Spleen (tissue), 11 donors: ENCODE data around the gene PPT2. TPM values are rescaled to one million over a fixed set of nuclear protein-coding genes. Genes with fewer than 3 reads are reported as not detected.
A peak's percentile ranks its signal among the peaks of the same experiment; 100 is the strongest.

ENCODE experiments used
- DNase-seq: peaks from one replicate; pipeline ENCODE4 v3.0.0-alpha.2; 2020
- H3K27ac ChIP-seq, 8 donors: fragments of 200-600 bp; sonication (generic) in 7 of 8; 1 replicate in 4 of 8; 2 replicates in 4 of 8; pipeline versions ENCODE4 v1.5.0 to v1.8.0; 2016 to 2021; ENCODE audit warnings: inconsistent platforms in 4 of 8, mild to moderate bottlenecking in 4 of 8, moderate library complexity in 1 of 8
- H3K27me3 ChIP-seq, 7 donors: fragments of 200-600 bp; sonication (generic) in 6 of 7; replicated peaks in 1 of 7; 1 replicate in 4 of 7; 2 replicates in 3 of 7; pipeline versions ENCODE4 v1.5.0 to v1.8.0; 2016 to 2021; ENCODE audit warnings: inconsistent platforms in 3 of 7, mild to moderate bottlenecking in 1 of 7
- H3K36me3 ChIP-seq, 6 donors: fragments of 200-600 bp; sonication (generic) in 5 of 6; 1 replicate in 4 of 6; 2 replicates in 2 of 6; pipeline versions ENCODE4 v1.5.0 to v1.8.0; 2016 to 2021; ENCODE audit warnings: inconsistent platforms in 2 of 6
- H3K4me1 ChIP-seq, 6 donors: fragments of 200-600 bp; sonication (generic) in 5 of 6; 1 replicate in 3 of 6; 2 replicates in 3 of 6; pipeline versions ENCODE4 v1.5.0 to v1.8.0; 2016 to 2021; ENCODE audit warnings: inconsistent platforms in 3 of 6
- H3K4me3 ChIP-seq, 8 donors: fragments of 200-600 bp; sonication (generic) in 7 of 8; 1 replicate in 4 of 8; 2 replicates in 4 of 8; pipeline versions ENCODE4 v1.5.0 to v1.8.0; 2016 to 2021; ENCODE audit warnings: inconsistent platforms in 4 of 8, mild to moderate bottlenecking in 4 of 8, moderate library complexity in 2 of 8
- H3K9me3 ChIP-seq, 8 donors: fragments of 200-600 bp; sonication (generic) in 7 of 8; 1 replicate in 4 of 8; 2 replicates in 4 of 8; pipeline versions ENCODE4 v1.5.0 to v1.8.0; 2016 to 2021; ENCODE audit warnings: inconsistent platforms in 4 of 8
- CTCF ChIP-seq, 11 experiments: fragments of 200-600 bp in 7 of 11; fragments of 450-650 bp in 4 of 11; sonication (generic) in 4 of 11; IDR thresholded peaks in 8 of 11; conservative IDR thresholded peaks in 3 of 11; 1 replicate in 7 of 11; 2 replicates in 4 of 11; pipeline versions ENCODE4 v1.4.0 to v1.8.0; 2016 to 2021; ENCODE audit warnings: antibody characterized with exemption in 11 of 11, inconsistent platforms in 4 of 11, mild to moderate bottlenecking in 1 of 11
- POLR2A ChIP-seq, 3 donors: fragments of 450-650 bp; IDR thresholded peaks; one replicate each; pipeline ENCODE4 v1.5.1; 2017; ENCODE audit warnings: antibody characterized with exemption in 3 of 3, mild to moderate bottlenecking in 1 of 3
- POLR2AphosphoS5 ChIP-seq, 3 donors: sonication (generic); formaldehyde crosslinking; IDR thresholded peaks; one replicate each; pipeline ENCODE4 v1.5.1; 2017; ENCODE audit warnings: antibody characterized with exemption in 3 of 3
- WGBS, 5 donors: extraction: QIAGEN DNeasy Blood & Tissue Kit in 3 of 5; methylation state at CpG; one replicate each; pipeline versions ENCODE4 v1.1.5 to v1.1.7; 2013 to 2018; 5-methylcytosine and 5-hydroxymethylcytosine counted together
- intact Hi-C: fragments of 100-400 bp; cut with DNase I; formaldehyde crosslinking; loops from one replicate; pipeline ENCODE4 v1.15.0; 2023; ENCODE audit warnings: low total_unique reads
- polyA plus RNA-seq, 3 donors: library from polyadenylated mRNA; stranded (reverse); fragments of 200-250 nt; gene quantifications; one replicate each; pipeline ENCODE4 v1.2.1, GENCODE V29; 2013
- total RNA-seq, 7 donors: library from RNA; depleted of rRNA in 3 of 7; stranded (reverse); fragments of >200 nt in 3 of 7; fragmentation: NEBNext Ultra II Directional in 4 of 7; extraction: Animal tissue kit (Norgen Biotek cat#: 25700) in 4 of 7; gene quantifications; one replicate each; pipeline versions ENCODE4 v1.1.0 to v1.2.1, GENCODE V29; 2016 to 2021
- donor health status: healthy with polysubstance abuse.
- donor health status: DM: no; HTN: no; CAD: no; lungs with moderate emphysema.
- donor health status: DM: no; HTN: no; CAD: no.
- donor health status: Bipolar disorder and iron deficiency.
- donor health status: healthy.
- donor health status: DM: no; HTN: no; CAD: no.
- donor health status: DM: yes; HTN: yes; CAD: no.

Gene PPT2
- total and polyA plus RNA-seq, 10 donors, result 2.3 to 26.7 (median 16.8) TPM

DNA sequence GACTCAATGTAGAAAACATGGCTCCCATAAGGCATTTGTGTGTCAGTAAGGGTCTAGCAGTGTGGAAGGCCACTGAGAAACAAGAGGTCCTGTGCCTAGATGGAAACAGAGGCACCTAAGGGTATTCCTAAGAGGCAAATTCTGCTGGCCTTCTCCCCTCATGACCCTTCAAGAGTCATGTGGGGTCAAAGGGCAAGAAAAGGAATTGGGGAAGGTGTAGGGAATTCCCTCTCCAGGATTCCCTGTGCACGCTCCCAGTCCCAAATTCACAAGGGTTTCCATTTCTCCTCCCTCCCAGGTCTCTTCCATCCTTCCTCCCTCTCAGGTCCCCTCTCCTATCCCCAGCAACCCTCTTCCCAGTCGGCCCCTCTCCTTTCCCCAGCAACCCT, 21.4 kb downstream of the PPT2 start:
- intact Hi-C loops, result no loop called here
- Histone ChIP-seq H3K27ac (peak overlapping the region; percentile 73 to 98 (median 95)), H3K4me1 (peaks cover 33 to 67% (median 57%) of the 10 kb centered on the region in 6 donors), H3K4me3 (peak overlapping the region; percentile 52 to 87 (median 62)), H3K9me3 (no peaks in the 10 kb centered on the region), H3K27me3 (no peaks in the 10 kb centered on the region), H3K36me3 (peaks cover 0 to 19% (median 15%) of the 10 kb centered on the region in 6 donors)
- TF ChIP-seq POLR2AphosphoS5 (IDR thresholded peaks at IDR 0.05), result no peak
- TF ChIP-seq POLR2A (IDR thresholded peaks at IDR 0.05), result no peak
- no peak for TF ChIP-seq CTCF (IDR thresholded peaks at IDR 0.05 in 8 of 11, conservative IDR thresholded peaks at IDR 0.05 in 3 of 11)
- 26 to 40% (median 29%) methylated on average over 2 of the region's 2 CpGs for WGBS, 5 donors
- no peak for DNase-seq

GRCh38 chr6:32175711-32176475, 22.0 kb downstream of the PPT2 start, which contains the start of gene AGPAT1:
Gene AGPAT1, minus strand, starts transcription at chr6:32176084. Its CDS starts 4,588 bp downstream, at chr6:32171496.
- intact Hi-C loops, result no loop called here
- WGBS, 5 donors, result 0 to 2% (median 1%) methylated on average over 20 to 27 of the region's 27 CpGs
- no peaks in the 10 kb centered on the region for H3K27me3 ChIP-seq
- TF ChIP-seq POLR2AphosphoS5 (IDR thresholded peaks at IDR 0.05) (peak; percentile 90 to 93 (median 91)), CTCF (IDR thresholded peaks at IDR 0.05 in 8 of 11, conservative IDR thresholded peaks at IDR 0.05 in 3 of 11) (no peak), POLR2A (IDR thresholded peaks at IDR 0.05) (peak in 2 of 3 donors; percentile 13 to 20)
- peak within 1 kb of the TSS; percentile 52 to 87 (median 62) for H3K4me3 ChIP-seq
- H3K27ac ChIP-seq, result peak within 1 kb of the TSS; percentile 92 to 98 (median 95)
- H3K36me3 ChIP-seq, result peaks cover 0 to 19% (median 12%) of the 10 kb centered on the region in 6 donors
- H3K9me3 ChIP-seq, result no peaks in the 10 kb centered on the region
- peaks cover 33 to 73% (median 58%) of the 10 kb centered on the region in 6 donors for H3K4me1 ChIP-seq
- peak; percentile 98 for DNase-seq

DNA sequence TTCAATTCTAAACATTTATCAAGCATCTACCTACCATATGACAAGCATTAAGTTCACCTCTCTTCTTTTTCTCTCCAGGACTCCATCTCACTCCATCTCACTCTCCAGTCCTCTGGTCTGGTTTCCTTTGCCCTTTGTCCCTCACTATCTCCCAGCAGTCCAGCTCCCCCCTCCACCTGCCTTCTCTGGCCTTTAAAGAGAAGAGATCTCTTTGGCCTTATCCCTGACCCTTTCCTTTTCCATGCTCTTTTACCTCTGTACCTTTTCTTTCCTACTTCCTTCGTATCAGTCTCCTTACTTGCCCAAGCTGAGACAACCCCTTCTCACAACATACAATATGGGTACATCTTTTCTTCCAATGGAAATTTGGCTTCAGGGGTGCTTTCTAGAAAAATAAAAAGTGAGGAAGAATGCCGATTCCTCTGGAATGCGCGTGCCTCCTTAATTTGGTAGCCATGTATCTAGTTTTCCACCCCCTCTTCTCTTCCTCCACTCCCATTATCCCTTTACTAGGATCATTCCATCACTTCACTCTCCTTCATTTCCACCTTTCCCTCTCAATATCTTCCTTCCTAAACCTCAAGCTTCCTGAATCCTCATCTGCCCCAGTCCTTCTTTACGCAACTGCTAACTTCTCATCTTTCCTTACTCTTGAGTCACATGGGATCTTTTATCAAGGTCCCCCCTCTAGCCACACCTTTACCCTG, 22.7 kb downstream of the PPT2 start:
- Histone ChIP-seq H3K4me3 (peak overlapping the region; percentile 49 to 87 (median 62)), H3K27ac (peak overlapping the region; percentile 92 to 98 (median 95)), H3K4me1 (peaks cover 33 to 80% (median 63%) of the 10 kb centered on the region in 6 donors), H3K27me3 (no peaks in the 10 kb centered on the region), H3K36me3 (peaks cover 0 to 23% (median 17%) of the 10 kb centered on the region in 6 donors), H3K9me3 (no peaks in the 10 kb centered on the region)
- WGBS, 5 donors, result 24 to 37% (median 34%) methylated on average over 5 of the region's 5 CpGs
- intact Hi-C loops, result no loop called here
- DNase-seq, result no peak
- no peak for TF ChIP-seq CTCF (IDR thresholded peaks at IDR 0.05 in 8 of 11, conservative IDR thresholded peaks at IDR 0.05 in 3 of 11)
- no peak for TF ChIP-seq POLR2AphosphoS5 (IDR thresholded peaks at IDR 0.05)
